GM12801 (cell line): Measurements from ENCODE around the gene UBE2N.

ENCODE experiments used
- CTCF ChIP-seq: IDR thresholded peaks from one replicate; pipeline ENCODE4 v1.5.1; 2011; ENCODE audit warnings: control low read depth; ENCODE audit not compliant: insufficient read length; ENCODE audit errors: extremely low read depth

UBE2N gene

GRCh38 chr12:93417967-93418480 is 23.7 kb downstream of the UBE2N start:
- TF ChIP-seq CTCF, result no peak

GRCh38 chr12:93415723-93416464 is 25.9 kb downstream of the UBE2N start:
- no peak for TF ChIP-seq CTCF

GRCh38 chr12:93413064-93413463 is 28.7 kb downstream of the UBE2N start:
- TF ChIP-seq CTCF, result no peak

- no peak for TF ChIP-seq CTCF
These were observed 32.9 kb downstream of the UBE2N start for GRCh38 chr12:93408813-93409212.

GRCh38 chr12:93407963-93408283 is 33.8 kb downstream of the UBE2N start:
- TF ChIP-seq CTCF, result no peak

GRCh38 chr12:93407054-93407962 is 34.4 kb downstream of the UBE2N start:
- TF ChIP-seq CTCF, result no peak

- TF ChIP-seq CTCF, result no peak
These were observed 36.5 kb downstream of the UBE2N start for GRCh38 chr12:93404961-93405849.
